Suppressor macrophage treated with lipopolysaccharide for 1 hour (primary cell): ENCODE data around the gene CCDC40.
"Not testable (repeated sequence)": the region's sequence is repeated elsewhere in the genome, so short reads cannot be mapped to it uniquely, and the experiment has no call there.

Source experiments
- DNase-seq, 3 donors: peaks; one replicate each; pipeline ENCODE4 v3.0.0-alpha.2; 2020 to 2022

The CCDC40 gene, protein sequence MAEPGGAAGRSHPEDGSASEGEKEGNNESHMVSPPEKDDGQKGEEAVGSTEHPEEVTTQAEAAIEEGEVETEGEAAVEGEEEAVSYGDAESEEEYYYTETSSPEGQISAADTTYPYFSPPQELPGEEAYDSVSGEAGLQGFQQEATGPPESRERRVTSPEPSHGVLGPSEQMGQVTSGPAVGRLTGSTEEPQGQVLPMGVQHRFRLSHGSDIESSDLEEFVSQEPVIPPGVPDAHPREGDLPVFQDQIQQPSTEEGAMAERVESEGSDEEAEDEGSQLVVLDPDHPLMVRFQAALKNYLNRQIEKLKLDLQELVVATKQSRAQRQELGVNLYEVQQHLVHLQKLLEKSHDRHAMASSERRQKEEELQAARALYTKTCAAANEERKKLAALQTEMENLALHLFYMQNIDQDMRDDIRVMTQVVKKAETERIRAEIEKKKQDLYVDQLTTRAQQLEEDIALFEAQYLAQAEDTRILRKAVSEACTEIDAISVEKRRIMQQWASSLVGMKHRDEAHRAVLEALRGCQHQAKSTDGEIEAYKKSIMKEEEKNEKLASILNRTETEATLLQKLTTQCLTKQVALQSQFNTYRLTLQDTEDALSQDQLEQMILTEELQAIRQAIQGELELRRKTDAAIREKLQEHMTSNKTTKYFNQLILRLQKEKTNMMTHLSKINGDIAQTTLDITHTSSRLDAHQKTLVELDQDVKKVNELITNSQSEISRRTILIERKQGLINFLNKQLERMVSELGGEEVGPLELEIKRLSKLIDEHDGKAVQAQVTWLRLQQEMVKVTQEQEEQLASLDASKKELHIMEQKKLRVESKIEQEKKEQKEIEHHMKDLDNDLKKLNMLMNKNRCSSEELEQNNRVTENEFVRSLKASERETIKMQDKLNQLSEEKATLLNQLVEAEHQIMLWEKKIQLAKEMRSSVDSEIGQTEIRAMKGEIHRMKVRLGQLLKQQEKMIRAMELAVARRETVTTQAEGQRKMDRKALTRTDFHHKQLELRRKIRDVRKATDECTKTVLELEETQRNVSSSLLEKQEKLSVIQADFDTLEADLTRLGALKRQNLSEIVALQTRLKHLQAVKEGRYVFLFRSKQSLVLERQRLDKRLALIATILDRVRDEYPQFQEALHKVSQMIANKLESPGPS

DNA sequence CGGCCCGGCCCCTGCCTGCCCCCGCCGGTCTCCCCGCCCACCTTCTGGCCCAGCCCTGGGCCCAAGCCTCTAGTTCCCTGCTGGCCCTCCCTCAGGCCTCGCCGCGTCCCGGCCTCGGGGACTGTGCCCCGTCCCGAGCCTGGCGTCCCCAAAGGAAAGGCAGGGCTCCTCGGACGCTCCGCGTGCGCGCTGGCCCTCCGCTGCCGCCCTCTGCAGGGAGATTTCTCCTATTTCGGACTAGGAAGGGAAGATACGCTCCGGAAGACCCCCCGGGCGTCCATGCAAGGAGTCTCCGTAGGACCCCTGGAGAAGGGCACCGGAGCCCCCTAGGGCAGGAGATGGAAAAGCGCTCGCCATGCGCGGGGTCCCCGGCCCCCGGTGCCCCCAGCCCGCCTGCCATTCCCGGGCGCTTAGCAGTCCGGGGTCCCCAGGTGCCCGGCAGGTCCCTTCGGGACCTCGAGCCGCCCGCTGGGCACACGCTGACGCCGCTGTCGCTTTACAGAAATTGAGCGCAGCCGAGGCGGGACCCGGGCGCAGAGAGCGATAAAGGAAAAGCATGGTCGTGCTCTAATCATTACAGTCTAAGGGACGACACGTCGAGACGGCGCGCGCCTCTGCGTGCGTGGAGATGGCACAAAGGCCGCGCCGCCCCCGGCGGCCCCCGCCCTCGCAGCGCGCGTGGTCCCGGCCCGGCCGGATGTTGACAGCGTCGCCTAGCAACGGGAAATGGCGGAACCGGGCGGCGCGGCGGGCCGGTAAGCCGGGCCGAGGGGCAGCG, at the start of gene CCDC40:
TSS of gene CCDC40 (plus strand) at position 706 of the 778 bp plus-strand sequence. CDS start at position 727, 21 bp downstream.
- DNase-seq = peak; percentile 82 to 95 (median 90)

DNA sequence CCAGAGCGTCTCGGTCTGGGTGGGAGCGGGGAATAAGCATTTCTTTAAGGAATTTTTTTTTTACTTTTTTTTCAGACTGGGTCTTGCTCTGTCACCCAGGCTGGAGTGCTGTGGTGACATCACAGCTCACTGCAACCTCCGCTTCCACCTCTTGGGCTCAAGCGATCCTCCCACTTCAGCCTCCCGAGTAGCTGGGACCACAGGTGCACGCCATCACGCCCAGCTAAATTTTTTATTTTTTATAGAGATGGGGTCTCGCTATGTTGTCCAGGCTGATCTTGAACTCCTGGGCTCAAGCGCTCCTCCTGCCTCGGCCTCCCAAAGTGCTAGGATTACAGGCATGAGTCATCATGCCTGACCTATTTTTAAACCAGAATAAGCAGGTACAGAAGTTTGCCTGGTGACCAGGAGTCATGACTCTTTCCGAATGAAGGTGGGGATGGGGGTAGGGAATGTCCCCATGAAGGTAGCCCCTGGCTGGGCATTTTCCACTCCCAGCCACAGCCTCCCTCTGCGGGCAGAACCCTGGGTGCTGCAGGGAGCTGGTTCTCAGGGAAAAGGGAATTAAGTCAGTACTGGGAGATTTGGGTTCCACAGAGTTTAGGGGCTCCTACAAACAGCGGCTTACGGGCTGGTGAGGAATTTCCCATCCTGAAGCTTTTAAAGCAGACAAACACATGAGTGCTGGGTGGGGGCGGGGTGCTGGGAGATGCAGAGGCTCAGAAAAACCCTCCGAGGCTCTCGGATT, 49.1 kb upstream of the CCDC40 start:
- no peak for DNase-seq

DNA sequence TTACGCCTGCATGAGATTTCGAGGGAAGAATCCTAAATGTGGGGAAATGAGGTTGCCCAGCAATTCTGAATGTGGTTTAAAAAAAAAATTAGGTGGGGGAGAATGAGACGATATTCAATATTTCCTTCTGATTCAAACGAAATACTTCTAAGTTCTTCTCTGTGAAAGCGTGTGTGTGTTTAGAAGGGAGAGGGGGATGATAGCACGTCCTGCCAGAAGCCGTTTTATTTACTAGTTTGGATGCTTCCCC, 48.6 kb upstream of the CCDC40 start:
- no peak for DNase-seq

DNA sequence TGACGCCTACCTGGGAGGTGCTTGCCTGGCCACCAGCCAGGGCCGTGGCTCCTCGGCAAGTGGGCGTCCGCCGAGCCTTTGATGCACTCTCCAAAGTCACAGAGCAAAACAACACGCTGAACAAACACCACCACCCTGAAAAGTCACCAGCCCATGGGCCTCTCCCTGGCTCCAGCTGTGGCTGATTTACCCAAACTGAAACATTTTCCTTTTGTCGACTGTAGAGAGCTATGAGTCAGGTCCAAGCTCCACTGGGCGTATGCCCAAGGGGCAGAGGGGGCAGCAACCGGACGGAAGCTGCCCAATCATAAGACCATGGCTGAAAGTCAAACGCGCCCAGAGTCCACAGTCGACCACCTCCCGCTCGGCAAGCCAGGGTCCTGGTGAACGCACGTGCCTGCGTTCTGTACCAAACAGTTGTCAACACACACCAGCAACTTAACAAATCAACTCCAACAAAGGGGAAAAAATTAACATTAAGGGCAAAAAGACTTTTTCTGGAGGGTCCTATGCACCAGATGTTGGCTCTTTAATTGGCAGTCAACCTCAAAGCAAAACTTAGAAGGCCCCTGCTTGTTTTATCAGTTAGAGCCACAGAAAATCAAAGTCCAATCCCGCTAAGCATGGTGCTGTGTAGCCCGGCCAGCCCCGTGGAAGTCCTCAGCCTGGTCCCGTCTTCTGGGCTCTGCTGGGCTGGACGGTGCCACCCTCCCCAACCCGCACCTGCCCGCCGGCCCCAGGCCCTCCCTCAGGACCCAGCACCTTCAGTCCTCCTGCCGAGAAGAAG, 48.1 kb upstream of the CCDC40 start:
- no peak for DNase-seq

DNA sequence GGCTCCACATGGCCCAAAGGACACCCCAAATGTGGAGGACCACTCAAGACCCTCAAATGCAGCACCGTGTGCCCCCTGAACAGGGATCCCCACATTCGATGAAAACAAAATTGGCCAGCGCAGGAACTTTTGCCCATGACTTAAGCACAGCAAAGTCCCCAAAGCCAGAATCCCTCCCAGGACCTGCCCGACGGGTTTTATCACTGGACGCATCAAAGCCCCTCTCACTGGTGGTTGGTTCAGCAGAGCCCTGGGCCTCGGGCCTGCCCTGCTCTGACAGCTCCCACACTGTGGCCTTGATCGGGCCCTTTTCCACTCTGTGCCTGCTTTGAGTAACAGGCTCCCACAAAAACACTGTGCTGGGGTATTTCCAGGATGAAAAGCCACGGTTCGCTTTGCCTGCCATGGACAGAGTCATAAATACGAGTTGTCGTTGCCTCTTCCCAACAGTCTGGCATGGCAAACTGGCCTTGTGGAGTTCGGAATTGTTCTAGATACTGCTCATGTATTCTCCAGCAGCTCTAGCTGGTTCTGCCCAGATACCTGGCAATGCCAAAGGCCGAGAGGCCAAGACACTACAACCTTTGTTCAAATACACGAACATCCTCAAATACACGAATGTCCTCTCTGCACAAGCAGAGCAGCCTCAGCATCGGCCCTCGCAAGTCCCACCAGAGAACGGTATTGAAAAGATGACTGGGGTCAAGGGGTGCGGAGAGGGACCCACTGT, 47.2 kb upstream of the CCDC40 start:
- DNase-seq = no peak

DNA sequence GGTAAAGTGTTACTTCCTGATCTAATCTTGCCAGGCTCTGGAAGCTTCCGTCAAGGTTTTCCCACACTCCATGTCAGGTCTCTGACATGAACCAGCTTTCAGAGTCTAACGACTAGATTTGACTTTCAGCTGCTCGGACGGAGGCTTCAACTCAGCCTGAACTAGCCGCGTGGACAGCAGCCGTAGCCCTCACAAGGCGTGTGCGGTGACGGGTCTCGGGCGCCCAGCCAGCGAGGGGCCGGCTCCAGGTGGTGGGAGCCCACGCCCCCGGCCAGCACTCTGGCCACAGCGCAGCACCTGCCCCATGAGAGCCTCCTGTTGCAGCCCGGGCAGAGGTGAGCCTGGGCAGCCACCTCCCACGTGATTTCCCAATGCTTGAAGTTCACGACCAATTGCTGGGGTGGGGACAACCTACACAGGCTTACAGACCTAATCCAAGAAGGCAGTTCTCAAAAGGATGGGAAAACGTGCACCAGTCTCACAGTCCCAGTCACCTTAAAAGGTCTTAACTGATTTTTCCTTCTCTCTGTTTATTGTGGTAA, 46.3 kb upstream of the CCDC40 start:
- no peak for DNase-seq

DNA sequence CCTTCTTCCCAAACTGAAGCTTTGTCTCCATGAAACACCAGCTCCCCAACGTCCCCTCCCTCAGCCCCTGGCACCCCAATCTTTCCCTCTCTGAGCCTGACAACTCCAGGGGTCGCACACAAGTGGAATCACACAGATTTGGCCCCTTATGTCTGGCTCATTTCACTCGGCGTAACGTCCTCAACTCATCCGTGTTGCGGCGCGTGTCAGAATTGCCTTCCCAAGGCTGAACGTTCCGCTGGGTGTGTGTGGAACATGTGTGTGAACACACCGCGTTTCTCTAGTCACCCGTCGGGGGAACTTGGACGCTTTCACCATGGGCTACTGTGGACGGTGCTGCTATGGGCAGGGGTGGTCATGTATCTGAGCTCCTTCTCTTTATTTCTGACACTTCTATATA, 45.7 kb upstream of the CCDC40 start:
- DNase-seq = no peak

DNA sequence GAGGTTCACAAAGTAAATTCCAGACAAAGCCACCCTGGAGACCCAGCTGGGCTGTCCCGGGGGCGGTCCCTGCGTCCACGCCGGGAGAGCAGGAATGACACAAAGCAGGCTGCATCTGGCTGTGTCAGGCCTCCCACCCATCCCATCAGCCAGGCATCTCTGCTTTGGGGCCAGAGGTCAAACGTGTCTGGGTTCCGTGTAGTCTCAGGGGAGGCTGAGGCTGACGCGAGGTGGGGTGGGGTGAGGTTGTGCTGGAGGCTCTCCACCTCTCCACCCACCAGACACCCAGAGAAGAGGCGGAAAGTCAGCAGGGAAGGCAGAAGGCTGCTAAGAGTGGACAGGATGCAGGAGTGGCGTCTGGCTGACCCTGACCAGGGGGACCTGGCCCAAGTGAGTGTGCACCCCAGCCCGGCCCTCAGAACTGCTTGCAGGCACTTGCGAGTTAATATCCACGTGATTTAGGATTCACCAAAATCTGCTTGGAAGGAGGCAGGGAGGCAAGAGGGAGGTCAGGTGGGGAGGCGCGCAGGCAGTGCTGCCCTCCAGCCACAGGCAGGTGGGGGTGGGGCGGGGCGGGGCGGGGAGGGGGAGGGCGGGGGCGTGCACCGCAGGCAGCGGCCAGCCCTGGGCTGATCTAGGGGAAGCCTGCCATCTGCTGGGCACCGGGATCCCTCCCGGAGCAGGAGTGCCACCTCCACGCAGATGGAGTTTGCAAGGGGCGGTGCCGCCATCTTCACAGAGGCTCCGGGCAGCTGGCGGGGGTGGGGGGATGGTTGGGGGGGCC, 45.1 kb upstream of the CCDC40 start:
- DNase-seq = peak; percentile 45 to 82 (median 65)

DNA sequence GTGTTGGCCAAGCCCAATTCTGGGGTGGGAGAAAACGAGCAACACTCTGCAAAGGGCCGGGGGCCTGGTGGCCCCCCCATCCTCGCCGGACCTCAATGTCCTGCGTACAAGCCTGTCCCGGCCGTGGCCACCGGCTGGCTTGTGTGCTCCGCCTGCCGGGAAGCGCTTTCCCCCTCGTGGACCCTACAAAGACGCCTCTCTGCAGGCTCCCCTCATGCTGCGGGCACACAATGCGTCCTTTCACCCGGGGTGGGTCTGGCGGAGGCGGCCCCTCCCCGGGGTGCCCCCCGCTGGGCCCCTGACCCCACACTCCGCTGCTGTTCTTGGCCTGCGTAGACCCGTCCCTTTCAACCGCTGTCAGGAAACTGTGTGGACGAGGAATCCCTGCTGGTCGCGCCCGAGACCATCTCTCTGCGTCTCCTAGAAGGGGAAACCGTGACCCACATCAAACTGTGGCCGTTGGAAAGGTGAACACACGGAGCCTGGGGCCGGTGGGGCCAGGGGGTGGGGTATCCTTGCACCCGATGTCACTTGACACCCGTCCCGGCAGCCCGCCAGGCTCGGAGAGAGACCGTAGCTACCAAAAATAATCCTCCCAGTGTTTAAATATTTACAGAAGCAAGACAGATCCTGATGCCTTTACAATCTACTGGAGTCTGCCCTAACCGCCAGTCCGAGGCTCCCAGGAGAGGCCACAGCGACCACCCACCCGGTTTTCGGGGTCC, 44.4 kb upstream of the CCDC40 start:
- DNase-seq = no peak

DNA sequence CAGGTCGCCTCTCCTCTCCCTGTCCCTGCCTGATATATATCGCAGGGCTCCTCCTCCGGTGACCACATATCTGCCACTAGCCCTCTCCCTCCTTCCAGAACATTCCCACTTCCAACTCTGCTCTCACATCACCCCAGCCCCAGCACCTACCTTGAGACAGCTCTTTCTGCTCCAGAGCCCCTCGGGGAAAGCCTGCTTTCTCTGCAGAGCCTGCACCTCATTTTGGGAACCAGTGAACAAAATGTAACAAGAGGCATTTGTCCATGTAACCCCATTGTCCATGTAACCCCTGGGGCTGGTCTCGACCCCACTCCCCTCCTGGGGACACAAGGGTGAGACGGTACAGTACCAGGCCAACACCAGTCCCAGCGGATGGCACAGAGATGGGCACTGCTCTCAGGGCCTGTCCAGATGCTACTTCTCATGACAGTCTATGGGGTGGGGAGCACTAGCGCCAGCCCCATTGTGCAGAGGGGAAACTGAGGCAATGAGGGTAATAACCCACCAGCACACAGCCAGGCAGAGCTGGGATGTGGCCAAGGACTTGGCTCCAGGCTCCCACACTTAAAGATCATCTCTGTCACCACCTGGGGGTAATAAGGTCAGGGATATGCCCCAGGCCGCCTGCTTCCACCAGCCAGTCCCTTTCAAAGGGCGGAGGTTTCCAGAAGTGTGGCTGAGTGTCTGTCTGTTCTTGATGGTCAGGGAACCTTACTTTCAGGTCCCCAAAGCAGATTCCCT, 43.6 kb upstream of the CCDC40 start:
- DNase-seq = no peak

DNA sequence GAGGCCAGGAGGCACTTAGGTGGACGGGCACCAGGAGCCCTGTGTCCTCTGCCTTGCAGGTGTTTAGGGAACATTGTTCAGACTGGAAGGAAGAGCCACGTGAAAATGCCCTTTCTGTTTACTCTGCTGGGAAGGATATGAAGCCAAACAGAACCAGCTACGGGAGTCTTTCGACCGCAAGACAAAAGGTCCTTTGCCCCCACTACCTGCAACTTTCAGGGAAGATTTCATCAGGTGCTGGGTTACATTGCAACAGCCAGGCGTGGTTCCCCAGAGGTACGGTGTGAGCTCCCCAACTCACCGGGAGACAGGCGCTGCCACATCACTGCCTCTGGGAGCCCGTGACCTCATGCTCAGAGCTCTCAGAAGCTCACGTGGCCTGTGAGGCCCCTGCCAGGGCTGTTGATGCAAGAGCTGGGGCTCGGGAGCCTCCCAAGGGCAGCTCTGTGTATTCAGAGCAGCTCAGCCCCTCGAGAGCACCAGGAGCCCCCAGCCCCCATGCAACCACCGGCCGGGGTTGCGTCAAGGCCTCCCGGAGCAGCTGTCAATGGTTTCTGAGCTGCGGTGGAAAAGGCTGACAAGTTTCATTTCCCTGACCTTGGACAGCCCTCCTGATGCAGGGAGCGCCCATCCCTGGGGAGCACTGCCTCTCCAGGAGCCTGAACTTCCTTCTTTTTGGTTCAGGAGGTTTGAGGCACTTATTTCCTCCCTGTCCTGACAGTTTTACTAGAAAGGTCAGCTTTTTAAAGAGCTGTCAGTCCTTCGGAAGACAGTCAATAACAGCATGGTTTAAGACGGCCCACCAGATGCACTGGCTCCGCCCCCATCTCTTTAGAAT, 42.8 kb upstream of the CCDC40 start:
- DNase-seq = peak; percentile 76 to 81 (median 79)

DNA sequence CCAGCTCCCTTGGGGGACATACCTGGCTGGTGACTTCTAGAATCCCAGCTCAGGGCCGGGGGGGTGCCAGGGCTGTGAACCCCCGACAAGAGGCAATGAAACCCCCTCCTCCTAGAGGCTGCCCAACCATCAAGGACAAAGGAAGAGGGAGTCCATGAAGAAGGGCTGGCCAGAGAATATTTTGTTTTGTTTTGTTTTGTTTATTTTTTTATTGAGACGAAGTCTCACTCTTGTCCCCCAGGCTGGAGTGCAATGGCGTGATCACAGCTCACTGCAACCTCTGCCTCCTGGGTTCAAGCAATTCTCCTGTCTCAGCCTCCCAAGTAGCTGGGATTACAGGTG, 42.2 kb upstream of the CCDC40 start:
- not testable (repeated sequence) for DNase-seq

DNA sequence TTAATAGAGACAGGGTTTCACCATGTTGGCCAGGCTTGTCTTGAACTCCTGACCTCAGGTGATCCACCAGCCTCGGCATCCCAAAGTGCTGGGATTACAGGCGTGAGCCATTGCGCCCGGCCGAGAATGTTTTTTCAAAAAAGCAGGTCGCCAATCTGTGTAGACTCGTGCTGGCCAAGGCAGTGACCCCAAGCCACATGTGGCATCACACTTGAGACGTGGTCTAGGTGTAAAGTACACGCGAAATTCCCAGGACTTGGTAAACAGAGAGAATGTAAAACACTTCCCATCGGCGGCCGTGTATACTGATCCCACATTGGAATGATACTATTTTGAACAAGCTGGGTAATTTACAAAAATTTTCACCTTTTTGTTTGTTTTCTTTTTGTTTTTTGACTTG, 41.8 kb upstream of the CCDC40 start:
- DNase-seq = no peak

DNA sequence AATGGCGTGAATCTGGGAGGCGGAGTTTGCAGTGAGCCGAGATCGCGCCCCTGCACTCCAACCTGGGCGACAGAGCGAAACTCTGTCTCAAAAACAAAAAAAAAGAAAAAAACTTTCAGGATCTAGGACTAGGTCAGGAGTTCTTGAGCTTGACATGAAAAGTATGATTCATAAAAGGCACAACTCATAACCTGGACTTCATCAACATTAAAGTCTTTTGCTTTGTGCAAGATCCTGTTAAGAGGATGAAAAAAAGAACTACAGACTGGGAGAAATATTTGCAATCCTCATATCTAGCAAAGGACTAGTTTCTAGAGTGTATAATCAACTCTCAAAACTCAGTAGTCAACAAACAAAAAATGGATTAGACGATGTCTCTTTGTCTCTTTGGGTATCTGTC, 40.7 kb upstream of the CCDC40 start:
- DNase-seq = peak in 1 of 3 donors; percentile 9

DNA sequence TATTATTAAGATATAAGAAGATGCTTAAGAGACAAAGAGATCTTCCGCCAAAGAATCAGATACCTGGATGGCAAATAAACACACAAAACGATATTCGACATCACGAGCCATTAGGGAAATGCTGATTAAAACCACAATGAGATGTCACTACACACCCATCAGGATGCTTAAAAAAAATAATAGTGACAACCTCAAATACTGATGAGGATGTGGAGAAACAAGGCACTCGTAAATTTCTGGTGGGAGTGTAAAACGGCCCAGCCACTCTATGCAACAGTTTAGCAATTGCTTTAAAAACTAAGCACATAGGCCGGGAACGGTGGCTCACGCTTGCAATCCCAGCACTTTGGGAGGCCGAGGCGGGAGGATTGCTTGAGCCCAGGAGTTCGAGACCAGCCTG, 40.2 kb upstream of the CCDC40 start:
- DNase-seq = no peak

DNA sequence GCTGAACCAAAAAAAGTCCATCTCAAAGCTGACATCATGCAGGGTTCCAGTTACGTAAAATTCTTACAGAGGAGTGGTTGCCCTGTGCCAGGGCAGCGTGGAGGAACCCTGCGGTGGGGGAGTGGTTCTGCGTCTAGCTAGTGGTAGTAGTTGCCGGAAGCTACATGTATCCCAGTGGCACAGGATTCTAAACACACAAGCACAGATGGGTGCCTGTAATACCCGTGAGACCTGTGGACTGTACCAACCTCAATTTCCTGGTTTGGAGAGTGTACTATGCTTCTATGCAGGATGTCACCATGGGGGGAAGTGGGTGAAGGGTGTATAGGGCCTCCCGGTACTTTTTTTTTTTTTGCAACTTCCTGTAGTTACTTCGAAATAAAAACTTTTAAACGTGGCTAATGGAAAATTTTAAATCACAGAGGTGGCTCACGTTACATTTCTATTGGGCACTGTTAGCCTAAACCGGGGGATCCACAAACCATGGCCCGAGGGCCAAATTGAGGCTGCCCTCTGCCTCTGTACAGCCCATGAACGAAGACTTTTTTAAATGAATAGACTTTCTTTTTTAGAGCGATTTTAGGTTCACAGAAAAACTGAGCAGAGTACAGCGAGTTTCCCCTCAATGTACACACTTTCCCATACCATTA, 39.3 kb upstream of the CCDC40 start:
- DNase-seq = peak; percentile 84 to 92 (median 87)

DNA sequence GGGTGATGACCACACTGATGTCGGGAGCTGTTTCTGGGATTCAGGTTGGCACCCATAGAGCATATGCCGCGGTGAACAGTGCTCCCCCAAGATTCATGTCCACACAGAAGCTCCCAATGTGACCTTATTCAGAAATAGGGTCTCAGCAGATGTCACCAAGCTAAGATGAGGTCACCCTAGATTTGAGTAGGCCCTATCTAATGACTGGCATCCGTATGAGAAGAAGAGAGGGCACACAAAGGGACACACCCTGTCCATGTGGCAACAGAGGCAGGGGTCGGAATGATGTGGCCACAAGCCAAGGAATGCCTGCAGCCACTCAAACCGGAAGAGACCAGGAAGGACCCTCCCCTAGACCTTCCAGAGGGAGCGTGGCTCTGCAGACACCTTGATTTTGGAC, 36.3 kb upstream of the CCDC40 start:
- no peak for DNase-seq
